ENCODE measurements around the gene NCF2.

NCF2 gene

DNA sequence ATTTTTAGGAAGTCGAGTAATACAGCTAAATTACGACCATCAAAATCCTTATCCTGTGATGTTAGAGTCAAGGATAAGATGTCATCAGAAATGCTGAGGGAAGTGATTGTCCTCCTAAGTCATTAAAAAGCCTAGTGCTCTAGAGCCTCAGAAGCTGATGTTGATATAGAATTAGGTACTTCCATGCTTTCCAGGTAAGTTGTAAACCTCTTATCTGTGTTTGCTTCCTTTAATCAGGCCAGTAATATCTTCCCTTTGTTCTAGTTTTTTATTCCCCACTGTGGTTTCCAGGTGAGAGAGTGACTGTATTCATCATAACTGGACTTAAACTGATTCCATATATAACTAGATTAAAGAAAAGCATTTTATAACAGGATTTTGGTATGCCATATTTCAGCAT lies 73.5 kb downstream of the NCF2 start:
- peaks cover 13 to 32% of the 10 kb centered on the region in 2 donors for H3K36me3 ChIP-seq (ENCODE audit: control insufficient read depth in 1 of 2, insufficient read depth in 2 of 2, low read length in 2 of 2)
- no peak overlapping the region for H3K27ac ChIP-seq (ENCODE audit: low read length)
- no peaks in the 10 kb centered on the region for H3K9me3 ChIP-seq (ENCODE audit: control insufficient read depth in 1 of 2, low read length in 2 of 2)
- H3K4me1 ChIP-seq (ENCODE audit: control insufficient read depth in 1 of 2, insufficient read depth in 2 of 2, low read length in 2 of 2) = peaks cover 0 to 6% of the 10 kb centered on the region in 2 donors
- H3K4me3 ChIP-seq (ENCODE audit: low read depth in 1 of 2, low read length in 2 of 2) = no peak overlapping the region
- H3K27me3 ChIP-seq (ENCODE audit: low read depth, low read length) = no peaks in the 10 kb centered on the region

GRCh38 chr1:183515002-183515689 lies 75.1 kb downstream of the NCF2 start:
- no peak overlapping the region for H3K4me3 ChIP-seq (ENCODE audit: low read depth in 1 of 2, low read length in 2 of 2)
- peaks cover 0 to 6% of the 10 kb centered on the region in 2 donors for H3K4me1 ChIP-seq (ENCODE audit: control insufficient read depth in 1 of 2, insufficient read depth in 2 of 2, low read length in 2 of 2)
- H3K9me3 ChIP-seq (ENCODE audit: control insufficient read depth in 1 of 2, low read length in 2 of 2) = no peaks in the 10 kb centered on the region
- no peaks in the 10 kb centered on the region for H3K27me3 ChIP-seq (ENCODE audit: low read depth, low read length)
- no peak overlapping the region for H3K27ac ChIP-seq (ENCODE audit: low read length)
- peaks cover 12 to 25% of the 10 kb centered on the region in 2 donors for H3K36me3 ChIP-seq (ENCODE audit: control insufficient read depth in 1 of 2, insufficient read depth in 2 of 2, low read length in 2 of 2)

DNA sequence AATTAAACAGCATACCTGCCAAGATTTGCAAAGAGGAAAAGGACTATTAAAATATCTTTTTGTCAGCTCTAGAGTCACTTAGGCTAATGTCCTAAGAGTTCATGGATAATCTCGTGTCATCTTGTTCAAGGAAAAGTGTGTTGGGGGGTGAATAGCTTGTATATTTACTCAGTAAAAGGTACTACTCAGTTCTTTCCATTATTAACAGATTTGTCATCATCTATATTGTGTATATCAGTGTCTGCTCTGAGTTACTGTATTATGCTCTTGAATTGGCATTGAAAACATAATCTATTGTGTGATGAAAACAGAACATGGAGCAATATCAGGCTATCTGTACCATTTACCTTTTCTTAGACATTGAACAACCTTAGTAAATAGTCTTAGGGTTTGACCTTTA lies 76.0 kb downstream of the NCF2 start:
- H3K9me3 ChIP-seq (ENCODE audit: control insufficient read depth in 1 of 2, low read length in 2 of 2) = no peaks in the 10 kb centered on the region
- H3K27me3 ChIP-seq (ENCODE audit: low read depth, low read length) = no peaks in the 10 kb centered on the region
- peaks cover 0 to 6% of the 10 kb centered on the region in 2 donors for H3K4me1 ChIP-seq (ENCODE audit: control insufficient read depth in 1 of 2, insufficient read depth in 2 of 2, low read length in 2 of 2)
- no peak overlapping the region for H3K4me3 ChIP-seq (ENCODE audit: low read depth in 1 of 2, low read length in 2 of 2)
- H3K36me3 ChIP-seq (ENCODE audit: control insufficient read depth in 1 of 2, insufficient read depth in 2 of 2, low read length in 2 of 2) = peaks cover 12 to 20% of the 10 kb centered on the region in 2 donors
- H3K27ac ChIP-seq (ENCODE audit: low read length) = no peak overlapping the region

- Histone ChIP-seq H3K4me3 (ENCODE audit: low read depth in 1 of 2, low read length in 2 of 2) (no peak overlapping the region), H3K9me3 (ENCODE audit: control insufficient read depth in 1 of 2, low read length in 2 of 2) (no peaks in the 10 kb centered on the region), H3K27me3 (ENCODE audit: low read depth, low read length) (no peaks in the 10 kb centered on the region), H3K36me3 (ENCODE audit: control insufficient read depth in 1 of 2, insufficient read depth in 2 of 2, low read length in 2 of 2) (peaks cover 4 to 8% of the 10 kb centered on the region in 2 donors), H3K4me1 (ENCODE audit: control insufficient read depth in 1 of 2, insufficient read depth in 2 of 2, low read length in 2 of 2) (peaks cover 0 to 6% of the 10 kb centered on the region in 2 donors), H3K27ac (ENCODE audit: low read length) (no peak overlapping the region)
Observed at GRCh38 chr1:183512450-183512849, 77.8 kb downstream of the NCF2 start.

DNA sequence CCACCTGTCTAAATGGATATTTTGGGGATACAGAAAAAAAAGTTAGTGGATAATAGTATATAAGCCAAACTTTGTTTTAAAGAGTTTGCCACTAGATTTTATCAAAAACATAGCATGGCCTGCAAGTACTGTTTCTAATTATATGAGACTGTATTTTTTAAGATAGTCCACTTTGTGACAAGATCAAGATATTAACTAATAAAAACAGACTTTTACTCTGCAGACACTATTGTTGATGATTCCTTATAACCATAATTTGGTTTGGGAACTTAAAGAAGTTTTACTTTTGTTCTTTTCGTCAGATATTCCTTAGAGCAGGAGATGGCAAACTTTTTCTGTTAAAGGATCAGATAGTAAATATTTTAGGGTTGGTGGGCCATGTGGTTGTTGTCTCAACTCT lies 81.6 kb downstream of the NCF2 start:
- H3K36me3 ChIP-seq (ENCODE audit: control insufficient read depth in 1 of 2, insufficient read depth in 2 of 2, low read length in 2 of 2) = no peaks in the 10 kb centered on the region
- H3K4me1 ChIP-seq (ENCODE audit: control insufficient read depth in 1 of 2, insufficient read depth in 2 of 2, low read length in 2 of 2) = no peaks in the 10 kb centered on the region
- no peak overlapping the region for H3K27ac ChIP-seq (ENCODE audit: low read length)
- H3K27me3 ChIP-seq (ENCODE audit: low read depth, low read length) = no peaks in the 10 kb centered on the region
- H3K4me3 ChIP-seq (ENCODE audit: low read depth in 1 of 2, low read length in 2 of 2) = no peak overlapping the region
- no peaks in the 10 kb centered on the region for H3K9me3 ChIP-seq (ENCODE audit: control insufficient read depth in 1 of 2, low read length in 2 of 2)

DNA sequence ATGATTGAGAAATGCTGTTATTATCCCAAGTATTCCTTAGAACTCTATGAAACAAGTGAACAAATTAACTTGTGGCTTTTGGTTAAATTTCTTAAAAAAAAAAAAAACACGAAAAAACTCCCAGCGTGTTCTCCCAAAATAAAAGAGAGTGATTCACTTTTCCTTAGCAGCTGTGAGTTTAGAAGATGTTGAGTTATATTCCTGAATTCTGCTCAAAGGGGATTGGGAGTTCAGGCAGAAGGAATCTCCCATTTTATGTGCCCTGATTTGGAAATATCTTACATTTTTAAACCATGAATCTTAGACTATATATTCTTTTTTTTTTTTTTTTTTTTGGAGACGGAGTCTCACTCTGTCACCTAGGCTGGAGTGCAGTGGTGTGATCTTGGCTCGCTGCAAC lies 83.7 kb downstream of the NCF2 start:
- H3K36me3 ChIP-seq (ENCODE audit: control insufficient read depth in 1 of 2, insufficient read depth in 2 of 2, low read length in 2 of 2) = no peaks in the 10 kb centered on the region
- no peak overlapping the region for H3K4me3 ChIP-seq (ENCODE audit: low read depth in 1 of 2, low read length in 2 of 2)
- no peaks in the 10 kb centered on the region for H3K27me3 ChIP-seq (ENCODE audit: low read depth, low read length)
- peaks cover 0 to 7% of the 10 kb centered on the region in 2 donors for H3K4me1 ChIP-seq (ENCODE audit: control insufficient read depth in 1 of 2, insufficient read depth in 2 of 2, low read length in 2 of 2)
- no peaks in the 10 kb centered on the region for H3K9me3 ChIP-seq (ENCODE audit: control insufficient read depth in 1 of 2, low read length in 2 of 2)
- no peak overlapping the region for H3K27ac ChIP-seq (ENCODE audit: low read length)

Measured in muscle layer of duodenum (tissue), 2 donors.